Ishikawa (cell line): Measurements from ENCODE around the gene NHLRC2.

Source experiments
- CEBPB ChIP-seq: IDR thresholded peaks from 2 replicates; pipeline ENCODE4 v1.6.1; 2012
- CREB1 ChIP-seq: IDR thresholded peaks from 2 replicates; pipeline ENCODE4 v1.6.1; 2012; ENCODE audit warnings: low read depth
- EGR1 ChIP-seq: IDR thresholded peaks from 2 replicates; pipeline ENCODE4 v1.6.1; 2012
- EP300 ChIP-seq: IDR thresholded peaks from 2 replicates; pipeline ENCODE4 v1.6.1; 2012; ENCODE audit warnings: borderline replicate concordance
- FOXM1 ChIP-seq: IDR thresholded peaks from 2 replicates; pipeline ENCODE4 v1.6.1; 2012; ENCODE audit warnings: low read depth, borderline replicate concordance
- MAX ChIP-seq: IDR thresholded peaks from 2 replicates; pipeline ENCODE4 v1.6.1; 2012
- NFIC ChIP-seq: IDR thresholded peaks from 2 replicates; pipeline ENCODE4 v1.6.1; 2012
- RAD21 ChIP-seq: IDR thresholded peaks from 2 replicates; pipeline ENCODE4 v1.6.1; 2012; ENCODE audit warnings: low read depth
- REST ChIP-seq: IDR thresholded peaks from 2 replicates; pipeline ENCODE4 v1.6.1; 2012; ENCODE audit warnings: low read depth, mild to moderate bottlenecking
- TAF1 ChIP-seq: IDR thresholded peaks from 2 replicates; pipeline ENCODE4 v1.6.1; 2012; ENCODE audit warnings: low read depth, mild to moderate bottlenecking
- TCF12 ChIP-seq: IDR thresholded peaks from 2 replicates; pipeline ENCODE4 v1.6.1; 2012; ENCODE audit warnings: low read depth
- TEAD4 ChIP-seq: IDR thresholded peaks from 2 replicates; pipeline ENCODE4 v1.6.1; 2012
- YY1 ChIP-seq: IDR thresholded peaks from 2 replicates; pipeline ENCODE4 v1.6.1; 2012; ENCODE audit warnings: low read depth
- ZBTB7A ChIP-seq: IDR thresholded peaks from 2 replicates; pipeline ENCODE4 v1.6.1; 2012; ENCODE audit warnings: low read depth
- TF ChIP-seq, protein P1 (sequence below): IDR thresholded peaks from 2 replicates; pipeline ENCODE4 v1.6.1; 2012

Gene NHLRC2

DNA sequence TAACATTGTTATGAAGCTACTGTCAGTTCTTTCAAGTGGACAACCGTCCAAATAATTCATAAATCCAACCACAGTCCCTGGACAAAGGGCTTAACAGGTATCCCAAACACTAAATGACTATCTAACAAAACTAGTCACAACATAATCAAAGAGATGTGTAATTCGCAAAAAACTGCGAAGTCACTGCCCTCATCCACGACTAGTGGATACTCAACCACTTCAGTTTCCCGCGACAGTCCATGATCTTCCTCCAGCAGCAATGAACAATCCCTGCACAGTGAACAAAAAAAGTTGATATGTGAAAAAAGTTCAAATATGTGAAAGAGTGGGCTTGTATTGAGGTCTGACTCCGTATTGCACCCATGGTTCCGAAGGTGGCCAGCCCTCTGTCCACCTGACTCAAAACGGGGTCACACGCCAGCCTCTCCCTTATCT lies 866 bp upstream of the NHLRC2 start:
- TF ChIP-seq MAX (no peak), TCF12 (no peak)
- TF ChIP-seq, protein P1, sequence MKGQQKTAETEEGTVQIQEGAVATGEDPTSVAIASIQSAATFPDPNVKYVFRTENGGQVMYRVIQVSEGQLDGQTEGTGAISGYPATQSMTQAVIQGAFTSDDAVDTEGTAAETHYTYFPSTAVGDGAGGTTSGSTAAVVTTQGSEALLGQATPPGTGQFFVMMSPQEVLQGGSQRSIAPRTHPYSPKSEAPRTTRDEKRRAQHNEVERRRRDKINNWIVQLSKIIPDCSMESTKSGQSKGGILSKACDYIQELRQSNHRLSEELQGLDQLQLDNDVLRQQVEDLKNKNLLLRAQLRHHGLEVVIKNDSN = peak; percentile 54; the same call in 1 of the 2 replicates

GRCh38 chr10:113854761-113855588 lies 514 bp downstream of the NHLRC2 start:
- TF ChIP-seq RAD21 (no peak), TAF1 (peak; percentile 84), ZBTB7A (peak; percentile 83; the same call in 1 of the 2 replicates), TEAD4 (0 out of 2 replicates have a peak, but pooled peaks have one; percentile 1), EGR1 (no peak), YY1 (peak; percentile 94), TCF12 (no peak), EP300 (no peak), CREB1 (no peak; the same call in 1 of the 2 replicates), FOXM1 (no peak), MAX (0 out of 2 replicates have a peak, but pooled peaks have one; percentile 9), CEBPB (no peak), REST (no peak), NFIC (no peak)
- TF ChIP-seq, protein P1 = no peak

DNA sequence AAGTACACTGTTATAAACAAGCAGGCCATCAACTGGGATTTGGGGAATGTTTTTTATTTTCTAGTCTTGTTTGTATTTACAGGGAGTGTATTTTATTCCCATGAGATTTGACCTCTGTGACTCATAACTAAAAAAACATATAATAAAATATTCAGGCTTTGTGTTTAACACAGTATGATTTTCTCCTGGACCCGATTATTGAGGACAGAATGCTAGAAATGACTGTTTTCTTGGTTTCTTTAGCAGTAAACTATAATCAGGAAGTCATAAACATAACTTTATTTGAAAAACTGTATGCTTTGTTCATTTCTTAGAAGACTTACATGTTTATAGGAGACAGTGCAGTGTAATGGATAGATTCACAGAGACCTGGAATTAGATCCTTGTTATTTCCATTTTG lies 2.1 kb downstream of the NHLRC2 start:
- TF ChIP-seq MAX = no peak
- TF ChIP-seq FOXM1 = no peak

DNA sequence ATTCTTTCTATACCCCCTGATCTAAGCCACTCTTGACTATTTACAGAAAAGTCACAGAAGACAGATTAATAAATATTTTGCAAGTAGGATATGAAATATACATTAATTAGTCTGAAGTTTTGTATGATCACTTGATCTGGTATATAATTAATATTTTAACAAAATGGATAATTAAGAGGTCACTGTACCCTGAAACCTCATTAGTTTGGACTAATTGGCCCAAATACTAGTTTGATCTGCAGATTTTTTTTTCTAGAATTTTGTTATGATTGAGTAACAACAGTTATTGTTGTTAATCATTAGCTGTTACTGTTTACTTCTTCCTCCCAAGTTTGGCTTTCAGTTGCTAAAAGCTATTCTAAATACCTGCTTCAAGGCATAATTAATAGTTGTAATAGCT lies 2.7 kb downstream of the NHLRC2 start:
- no peak for TF ChIP-seq RAD21
- TF ChIP-seq TEAD4 = no peak
- no peak for TF ChIP-seq CEBPB
- TF ChIP-seq CREB1 = no peak
- TF ChIP-seq TAF1 = no peak
- TF ChIP-seq, protein P1 = no peak
- no peak for TF ChIP-seq REST
- no peak for TF ChIP-seq EGR1
- no peak for TF ChIP-seq MAX
- TF ChIP-seq FOXM1 = no peak
- no peak for TF ChIP-seq ZBTB7A
- no peak for TF ChIP-seq YY1
- TF ChIP-seq TCF12 = no peak
- no peak for TF ChIP-seq NFIC
- no peak for TF ChIP-seq EP300

DNA sequence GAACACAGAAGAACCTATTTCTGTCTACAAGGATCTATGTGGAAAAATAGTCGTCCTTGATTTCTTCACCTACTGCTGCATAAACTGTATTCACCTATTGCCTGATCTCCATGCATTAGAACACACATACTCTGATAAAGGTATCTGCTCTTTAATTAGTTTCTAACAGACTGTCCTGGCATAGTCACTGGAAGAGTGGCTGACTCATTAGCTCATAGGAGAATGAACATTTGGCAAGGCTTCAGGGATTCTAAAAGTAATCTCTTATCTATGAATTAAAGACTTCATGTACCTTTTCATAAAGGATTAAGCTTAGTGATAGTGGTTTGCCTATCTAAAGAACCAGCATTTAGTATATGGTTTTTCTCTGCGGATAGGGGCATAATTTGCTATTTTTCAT lies 4.1 kb downstream of the NHLRC2 start:
- no peak for TF ChIP-seq YY1
- no peak for TF ChIP-seq EGR1
- no peak for TF ChIP-seq FOXM1
- TF ChIP-seq TAF1 = no peak
- no peak for TF ChIP-seq NFIC
- no peak for TF ChIP-seq ZBTB7A
- no peak for TF ChIP-seq MAX
- no peak for TF ChIP-seq REST
- no peak for TF ChIP-seq CEBPB
- no peak for TF ChIP-seq TCF12
- TF ChIP-seq RAD21 = no peak
- TF ChIP-seq TEAD4 = no peak
- TF ChIP-seq EP300 = no peak
- TF ChIP-seq, protein P1 = no peak
- no peak for TF ChIP-seq CREB1
